SU-DHL-6 (cell line): Measurements from ENCODE around the gene MANSC4.

Experiments used
- H2AFZ ChIP-seq: fragments of 200-600 bp; sonication (generic); 2 replicates; pipeline ENCODE4 v1.6.1; 2014; ENCODE audit warnings: low read depth, mild to moderate bottlenecking, moderate library complexity, mixed read lengths, antibody characterized with exemption, low read length; ENCODE audit not compliant: severe bottlenecking
- H3F3A ChIP-seq: fragments of 200-600 bp; shearing (Covaris generic); 2 replicates; pipeline ENCODE4 v1.6.0; 2016; ENCODE audit warnings: antibody characterized with exemption, mild to moderate bottlenecking; ENCODE audit not compliant: insufficient read depth
- H3K27ac ChIP-seq: fragments of 200-600 bp; sonication (generic); 2 replicates; pipeline ENCODE4 v1.5.1; 2016; ENCODE audit warnings: low read depth, mild to moderate bottlenecking, low read length, moderate library complexity, mixed read lengths
- H3K27me3 ChIP-seq: fragments of 200-600 bp; sonication (generic), shearing (Covaris generic); 2 replicates; pipeline ENCODE4 v1.6.0; 2014; ENCODE audit warnings: mild to moderate bottlenecking, low read length
- H3K36me3 ChIP-seq: fragments of 200-600 bp; sonication (generic); 2 replicates; pipeline ENCODE4 v1.6.1; 2014; ENCODE audit warnings: mild to moderate bottlenecking, low read length, mixed read lengths
- H3K4me2 ChIP-seq: fragments of 300-600, 200-600 bp; shearing (Covaris generic), sonication (generic); 2 replicates; pipeline ENCODE4 v1.6.0; 2014; ENCODE audit warnings: low read length, low read depth, mild to moderate bottlenecking; ENCODE audit not compliant: poor library complexity, severe bottlenecking
- H3K4me3 ChIP-seq: fragments of 200-600 bp; sonication (generic); 2 replicates; pipeline ENCODE4 v1.5.1; 2014; ENCODE audit warnings: antibody characterized with exemption, low read length, mild to moderate bottlenecking, mixed read lengths; ENCODE audit not compliant: insufficient read depth, poor library complexity, severe bottlenecking
- H3K79me2 ChIP-seq: fragments of 200-600 bp; sonication (generic); 2 replicates; pipeline ENCODE4 v1.6.1; 2014; ENCODE audit warnings: mild to moderate bottlenecking, low read length, moderate library complexity; ENCODE audit not compliant: insufficient read depth
- H3K9ac ChIP-seq: fragments of 200-600 bp; sonication (generic); 2 replicates; pipeline ENCODE4 v1.7.0; 2014; ENCODE audit warnings: mild to moderate bottlenecking, low read length
- H3K9me2 ChIP-seq: fragments of 200-600 bp; sonication (generic); replicated peaks from 2 replicates; pipeline ENCODE4 v1.6.1; 2014; ENCODE audit warnings: low read length; ENCODE audit not compliant: insufficient read depth
- H3K9me3 ChIP-seq: fragments of 200-600 bp; sonication (generic); 2 replicates; pipeline ENCODE4 v1.6.1; 2014; ENCODE audit warnings: low read length, mixed read lengths; ENCODE audit not compliant: insufficient read depth
- H4K20me1 ChIP-seq: fragments of 200-600 bp; sonication (generic); 2 replicates; pipeline ENCODE4 v1.6.1; 2014; ENCODE audit warnings: low read depth, mild to moderate bottlenecking, antibody characterized with exemption, low read length, moderate library complexity, mixed read lengths
- EZH2phosphoT487 ChIP-seq: fragments of 200-600 bp; sonication (generic), shearing (Covaris generic); conservative IDR thresholded peaks from 2 replicates; pipeline ENCODE4 v1.6.1; 2018; ENCODE audit warnings: mild to moderate bottlenecking, antibody characterized with exemption, low read length, moderate library complexity, mixed read lengths
- TF ChIP-seq, protein P1 (sequence below): fragments of 200-600 bp; sonication (generic); IDR thresholded peaks from one replicate; pipeline ENCODE4 v1.5.1; 2017; ENCODE audit warnings: antibody characterized with exemption, mild to moderate bottlenecking, low read length, moderate library complexity; ENCODE audit not compliant: insufficient read depth, poor library complexity, severe bottlenecking

Gene MANSC4

GRCh38 chr12:27800819-27801218 lies 20.8 kb upstream of the MANSC4 start:
- H3K4me3 ChIP-seq: no peak overlapping the region
- no peaks in the 10 kb centered on the region for H3F3A ChIP-seq
- no peak overlapping the region for H3K9ac ChIP-seq
- no peak overlapping the region for H2AFZ ChIP-seq
- H3K9me2 ChIP-seq: no peaks in the 10 kb centered on the region
- no peak for TF ChIP-seq EZH2phosphoT487
- TF ChIP-seq, protein P1, sequence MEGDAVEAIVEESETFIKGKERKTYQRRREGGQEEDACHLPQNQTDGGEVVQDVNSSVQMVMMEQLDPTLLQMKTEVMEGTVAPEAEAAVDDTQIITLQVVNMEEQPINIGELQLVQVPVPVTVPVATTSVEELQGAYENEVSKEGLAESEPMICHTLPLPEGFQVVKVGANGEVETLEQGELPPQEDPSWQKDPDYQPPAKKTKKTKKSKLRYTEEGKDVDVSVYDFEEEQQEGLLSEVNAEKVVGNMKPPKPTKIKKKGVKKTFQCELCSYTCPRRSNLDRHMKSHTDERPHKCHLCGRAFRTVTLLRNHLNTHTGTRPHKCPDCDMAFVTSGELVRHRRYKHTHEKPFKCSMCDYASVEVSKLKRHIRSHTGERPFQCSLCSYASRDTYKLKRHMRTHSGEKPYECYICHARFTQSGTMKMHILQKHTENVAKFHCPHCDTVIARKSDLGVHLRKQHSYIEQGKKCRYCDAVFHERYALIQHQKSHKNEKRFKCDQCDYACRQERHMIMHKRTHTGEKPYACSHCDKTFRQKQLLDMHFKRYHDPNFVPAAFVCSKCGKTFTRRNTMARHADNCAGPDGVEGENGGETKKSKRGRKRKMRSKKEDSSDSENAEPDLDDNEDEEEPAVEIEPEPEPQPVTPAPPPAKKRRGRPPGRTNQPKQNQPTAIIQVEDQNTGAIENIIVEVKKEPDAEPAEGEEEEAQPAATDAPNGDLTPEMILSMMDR: no peak
- H3K9me3 ChIP-seq: no peaks in the 10 kb centered on the region
- H3K4me2 ChIP-seq: no peak overlapping the region
- no peaks in the 10 kb centered on the region for H4K20me1 ChIP-seq
- H3K27ac ChIP-seq: no peak overlapping the region
- H3K36me3 ChIP-seq: peaks cover 15% of the 10 kb centered on the region; the same call in 1 of the 2 replicates
- no peaks in the 10 kb centered on the region for H3K79me2 ChIP-seq
- H3K27me3 ChIP-seq: no peaks in the 10 kb centered on the region

DNA sequence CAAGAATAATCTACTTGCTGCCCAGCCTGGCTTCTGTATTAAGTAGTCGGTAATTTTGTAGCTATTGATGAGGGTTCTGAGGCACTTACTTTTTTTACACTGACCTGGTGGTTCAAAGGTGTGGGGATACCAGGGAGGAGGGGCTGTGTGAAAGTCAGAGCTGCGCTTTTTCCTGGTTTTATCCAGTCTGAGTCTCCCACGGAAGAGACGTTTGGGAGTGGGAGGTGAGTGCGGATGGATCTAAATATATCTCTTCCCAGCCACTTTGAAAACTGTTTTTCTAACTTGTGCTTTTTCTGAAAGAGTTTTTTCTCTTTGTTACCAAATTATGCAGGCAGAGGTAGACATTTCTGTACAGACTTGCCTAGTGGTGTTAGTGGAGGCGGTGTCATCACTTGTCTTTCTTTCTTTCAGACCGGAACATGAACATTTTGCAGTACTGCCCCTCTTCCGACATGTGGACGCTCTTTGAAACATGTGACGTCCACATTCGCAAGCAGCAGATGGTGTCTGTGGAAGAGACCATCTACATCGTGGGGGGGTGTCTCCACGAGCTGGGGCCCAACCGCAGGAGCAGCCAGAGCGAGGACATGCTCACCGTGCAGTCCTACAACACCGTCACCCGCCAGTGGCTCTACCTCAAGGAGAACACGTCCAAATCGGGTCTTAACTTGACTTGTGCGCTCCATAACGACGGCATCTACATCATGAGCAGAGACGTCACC lies 17.4 kb upstream of the MANSC4 start:
- no peaks in the 10 kb centered on the region for H3K79me2 ChIP-seq

GRCh38 chr12:27796128-27796527 lies 16.1 kb upstream of the MANSC4 start:
- Histone ChIP-seq H3K27ac (no peak overlapping the region), H2AFZ (no peak overlapping the region), H3K4me3 (no peak overlapping the region), H4K20me1 (no peaks in the 10 kb centered on the region), H3F3A (no peaks in the 10 kb centered on the region), H3K9ac (no peak overlapping the region), H3K27me3 (no peaks in the 10 kb centered on the region), H3K9me3 (no peaks in the 10 kb centered on the region), H3K36me3 (peaks cover 19% of the 10 kb centered on the region), H3K79me2 (no peaks in the 10 kb centered on the region), H3K4me2 (no peak overlapping the region), H3K9me2 (no peaks in the 10 kb centered on the region)
- no peak for TF ChIP-seq EZH2phosphoT487
- TF ChIP-seq, protein P1: no peak

More for the DNA sequence above, 17.4 kb upstream of the MANSC4 start:
- no peaks in the 10 kb centered on the region for H4K20me1 ChIP-seq
- H3K27me3 ChIP-seq: no peaks in the 10 kb centered on the region
- TF ChIP-seq, protein P1: no peak
- no peak for TF ChIP-seq EZH2phosphoT487
- peaks cover 19% of the 10 kb centered on the region for H3K36me3 ChIP-seq
- no peak overlapping the region for H3K4me2 ChIP-seq
- no peaks in the 10 kb centered on the region for H3K9me3 ChIP-seq
- no peaks in the 10 kb centered on the region for H3F3A ChIP-seq
- H2AFZ ChIP-seq: no peak overlapping the region
- no peak overlapping the region for H3K9ac ChIP-seq
- H3K9me2 ChIP-seq: no peaks in the 10 kb centered on the region
- no peak overlapping the region for H3K4me3 ChIP-seq
- no peak overlapping the region for H3K27ac ChIP-seq
